Colonic mucosa (tissue), 4 donors: Measurements from ENCODE around the gene VWA3A. TPM values are rescaled to one million over a fixed set of nuclear protein-coding genes. Genes with fewer than 3 reads are reported as not detected.
"Not testable (repeated sequence)": the region's sequence is repeated elsewhere in the genome, so short reads cannot be mapped to it uniquely, and the experiment has no call there.

Source experiments
- DNase-seq: peaks from one replicate; pipeline ENCODE4 v3.0.0-alpha.2; 2020
- H3K27ac ChIP-seq: fragments of 200-600 bp; one replicate; pipeline ENCODE4 v1.8.0; 2021
- H3K27me3 ChIP-seq: fragments of 200-600 bp; one replicate; pipeline ENCODE4 v1.8.0; 2021
- H3K36me3 ChIP-seq: fragments of 200-600 bp; one replicate; pipeline ENCODE4 v1.8.0; 2021
- H3K4me1 ChIP-seq: fragments of 200-600 bp; one replicate; pipeline ENCODE4 v1.8.0; 2021; ENCODE audit warnings: mild to moderate bottlenecking
- H3K4me3 ChIP-seq: fragments of 200-600 bp; one replicate; pipeline ENCODE4 v1.8.0; 2021
- H3K9ac ChIP-seq, 2 donors: one replicate each; pipeline ENCODE4 v1.7.0; 2013; ENCODE audit warnings: control low read depth in 2 of 2, low read depth in 2 of 2, low read length in 2 of 2
- H3K9me3 ChIP-seq: fragments of 200-600 bp; one replicate; pipeline ENCODE4 v1.8.0; 2021
- CTCF ChIP-seq: fragments of 200-600 bp; IDR thresholded peaks from one replicate; pipeline ENCODE4 v1.8.0; 2022; ENCODE audit warnings: antibody characterized with exemption, mild to moderate bottlenecking
- intact Hi-C: fragments of 100-400 bp; cut with DNase I; formaldehyde crosslinking; loops from one replicate; pipeline ENCODE4 v1.14.1; 2022
- total RNA-seq, 2 donors: library from RNA; stranded (reverse); fragmentation: NEBNext Ultra II Directional in 1 of 2; extraction: Animal tissue kit (Norgen Biotek cat#: 25700) in 1 of 2; gene quantifications; one replicate each; pipeline ENCODE4 v1.2.1, GENCODE V29; 2021
- donor health status: healthy.
- donor health status: DM: no; HTN: no; CAD: no.
- donor health status: DM: no; HTN: no; CAD: no.

VWA3A gene
- total RNA-seq, 2 donors from 2014 or later = not detected

GRCh38 chr16:22123146-22123545, 30.8 kb downstream of the VWA3A start:
- no peaks in the 10 kb centered on the region for H3K27me3 ChIP-seq
- H3K36me3 ChIP-seq = no peaks in the 10 kb centered on the region
- no peak for TF ChIP-seq CTCF
- no peak overlapping the region for H3K4me3 ChIP-seq
- no peak overlapping the region for H3K9ac ChIP-seq
- no peaks in the 10 kb centered on the region for H3K4me1 ChIP-seq
- no peak for DNase-seq
- H3K27ac ChIP-seq = no peak overlapping the region
- intact Hi-C loops = no loop called here
- no peaks in the 10 kb centered on the region for H3K9me3 ChIP-seq

GRCh38 chr16:22123759-22124490, 31.6 kb downstream of the VWA3A start:
- Histone ChIP-seq H3K27ac (no peak overlapping the region), H3K4me1 (no peaks in the 10 kb centered on the region), H3K36me3 (no peaks in the 10 kb centered on the region), H3K9me3 (no peaks in the 10 kb centered on the region), H3K9ac (no peak overlapping the region), H3K27me3 (no peaks in the 10 kb centered on the region), H3K4me3 (no peak overlapping the region)
- TF ChIP-seq CTCF = no peak
- no peak for DNase-seq
- intact Hi-C loops = no loop called here

- Histone ChIP-seq H3K4me1 (no peaks in the 10 kb centered on the region), H3K4me3 (no peak overlapping the region), H3K9me3 (no peaks in the 10 kb centered on the region), H3K27ac (no peak overlapping the region), H3K9ac (no peak overlapping the region), H3K36me3 (no peaks in the 10 kb centered on the region), H3K27me3 (no peaks in the 10 kb centered on the region)
- intact Hi-C loops = no loop called here
- no peak for TF ChIP-seq CTCF
- DNase-seq = no peak
Measured at GRCh38 chr16:22124583-22125284, 32.4 kb downstream of the VWA3A start.

GRCh38 chr16:22126037-22126558, 33.8 kb downstream of the VWA3A start:
- intact Hi-C loops = no loop called here
- no peak for TF ChIP-seq CTCF

GRCh38 chr16:22128537-22128936, 36.2 kb downstream of the VWA3A start:
- H3K9me3 ChIP-seq, H3K4me3 ChIP-seq, H3K36me3 ChIP-seq, intact Hi-C loops, H3K4me1 ChIP-seq, H3K9ac ChIP-seq, DNase-seq, H3K27me3 ChIP-seq, H3K27ac ChIP-seq: not testable (repeated sequence)

More at GRCh38 chr16:22126037-22126558, 33.8 kb downstream of the VWA3A start:
- Histone ChIP-seq H3K36me3 (no peaks in the 10 kb centered on the region), H3K4me1 (no peaks in the 10 kb centered on the region), H3K9ac (no peak overlapping the region), H3K27me3 (no peaks in the 10 kb centered on the region), H3K9me3 (no peaks in the 10 kb centered on the region), H3K27ac (no peak overlapping the region), H3K4me3 (no peak overlapping the region)
- DNase-seq = no peak

GRCh38 chr16:22130528-22130927, 38.2 kb downstream of the VWA3A start:
- intact Hi-C loops = no loop called here
- no peak overlapping the region for H3K27ac ChIP-seq
- no peaks in the 10 kb centered on the region for H3K36me3 ChIP-seq
- DNase-seq = no peak
- no peak overlapping the region for H3K9ac ChIP-seq
- TF ChIP-seq CTCF = no peak
- H3K4me3 ChIP-seq = no peak overlapping the region
- no peaks in the 10 kb centered on the region for H3K9me3 ChIP-seq
- no peaks in the 10 kb centered on the region for H3K4me1 ChIP-seq
- no peaks in the 10 kb centered on the region for H3K27me3 ChIP-seq
